Muscle of leg (tissue), 11 donors: Measurements from ENCODE around the gene PLA2G5. TPM values are rescaled to one million over a fixed set of nuclear protein-coding genes. Genes with fewer than 3 reads are reported as not detected.

ENCODE experiments used
- DNase-seq: peaks from one replicate; pipeline ENCODE4 v3.0.0; 2013
- H3K27ac ChIP-seq: one replicate; pipeline ENCODE4 v1.5.1; 2013; ENCODE audit warnings: mild to moderate bottlenecking, low read length, control low read depth
- H3K27me3 ChIP-seq: one replicate; pipeline ENCODE4 v1.6.1; 2013; ENCODE audit warnings: low read length; ENCODE audit not compliant: control insufficient read depth, insufficient read depth
- H3K36me3 ChIP-seq: one replicate; pipeline ENCODE4 v1.6.1; 2013; ENCODE audit warnings: low read length; ENCODE audit not compliant: control insufficient read depth, insufficient read depth
- H3K4me1 ChIP-seq: one replicate; pipeline ENCODE4 v1.6.1; 2013; ENCODE audit warnings: low read length; ENCODE audit not compliant: control insufficient read depth, insufficient read depth
- H3K4me3 ChIP-seq: one replicate; pipeline ENCODE4 v1.5.1; 2013; ENCODE audit warnings: low read length, control low read depth
- H3K9me3 ChIP-seq: replicated peaks from 2 replicates; pipeline ENCODE4 v1.6.1; 2013; ENCODE audit warnings: low read depth, low read length; ENCODE audit not compliant: control insufficient read depth
- WGBS: methylation state at CpG from one replicate; pipeline ENCODE4 v1.1.5; 2013; ENCODE audit warnings: missing lambda C conversion rate; ENCODE audit not compliant: insufficient coverage; 5-methylcytosine and 5-hydroxymethylcytosine counted together
- polyA plus RNA-seq, 8 donors: library from polyadenylated mRNA; unstranded; fragments of 120-200 nt; gene quantifications; one replicate each; pipeline versions ENCODE4 v1.2.1 to v1.2.3, GENCODE V29; 2013; ENCODE audit warnings: inconsistent platforms in 1 of 8, low replicate concordance in 1 of 8; ENCODE audit not compliant: insufficient read length in 8 of 8, insufficient read depth in 1 of 8
- total RNA-seq: library from RNA; stranded (reverse); fragments of 120-200 nt; gene quantifications from one replicate; pipeline ENCODE4 v1.2.4, GENCODE V29; 2013

PLA2G5 gene
- total and polyA plus RNA-seq, 9 donors = 0.10 to 0.28 (median 0.26) TPM; not detected in 4

DNA sequence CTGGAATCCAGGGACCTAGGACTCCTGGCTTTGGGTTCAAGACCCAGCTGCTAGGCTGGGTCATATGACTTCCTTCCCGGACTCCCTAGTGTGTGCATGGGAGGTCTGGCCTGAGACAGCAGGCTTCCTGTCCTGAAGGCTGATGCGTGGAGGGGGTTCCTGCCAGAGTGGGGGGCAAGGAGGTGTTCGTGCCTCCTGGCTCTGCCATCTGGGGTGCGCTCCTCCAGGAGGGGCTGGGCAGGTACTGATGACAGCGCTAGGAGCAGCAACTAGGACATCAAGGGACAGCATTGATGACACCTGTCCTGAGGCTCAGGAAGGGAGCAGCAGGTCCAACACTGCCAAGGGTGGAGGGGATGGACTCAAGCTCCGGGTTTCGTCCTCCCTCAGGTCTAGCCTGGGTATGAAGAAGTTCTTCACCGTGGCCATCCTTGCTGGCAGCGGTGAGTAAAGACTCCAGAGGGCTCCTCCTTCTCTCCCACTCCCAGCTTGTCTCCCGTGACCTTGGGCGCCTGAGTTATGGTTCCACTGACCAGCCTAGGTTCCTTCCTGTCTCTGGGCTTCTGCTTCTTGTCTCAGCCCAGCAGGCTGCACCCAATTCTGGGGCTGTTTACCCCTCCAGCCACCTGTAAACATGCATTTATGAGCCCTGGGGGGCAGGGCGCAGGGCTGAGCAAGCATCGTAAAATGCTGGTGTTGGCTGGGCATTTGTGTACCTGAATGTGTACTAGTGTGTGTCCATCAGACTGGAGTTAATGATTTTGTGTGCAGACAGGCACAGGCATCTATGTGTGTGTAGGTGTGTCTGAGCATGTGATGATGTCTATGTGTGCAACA lies 70.0 kb downstream of the PLA2G5 start:
- 71% methylated on average over 13 of the region's 13 CpGs for WGBS
- Histone ChIP-seq H3K9me3 (no peaks in the 10 kb centered on the region), H3K36me3 (no peaks in the 10 kb centered on the region), H3K27ac (no peak overlapping the region), H3K27me3 (peaks cover 2% of the 10 kb centered on the region), H3K4me3 (no peak overlapping the region), H3K4me1 (no peaks in the 10 kb centered on the region)
- DNase-seq = no peak

DNA sequence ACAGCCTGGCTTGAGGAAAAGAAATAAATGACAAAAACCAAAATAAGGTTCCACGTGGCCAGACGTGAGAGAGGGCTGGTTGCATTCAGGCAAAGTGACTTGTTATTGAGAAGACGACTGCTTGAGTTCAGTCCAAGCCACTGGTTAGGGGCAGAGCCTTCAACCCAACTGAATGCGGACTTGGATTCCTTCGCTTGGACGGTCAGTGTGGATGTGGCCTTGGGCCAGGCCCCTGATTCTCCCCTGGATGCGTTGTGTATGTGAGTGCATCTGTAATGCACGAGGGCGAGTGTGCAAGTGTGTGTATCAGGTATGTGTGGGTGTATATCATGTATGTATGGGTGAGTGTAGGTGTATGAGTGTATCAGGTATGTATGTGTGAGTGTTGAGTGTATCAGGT lies 71.0 kb downstream of the PLA2G5 start:
- H3K4me1 ChIP-seq = no peaks in the 10 kb centered on the region
- peaks cover 2% of the 10 kb centered on the region for H3K27me3 ChIP-seq
- no peak for DNase-seq
- H3K36me3 ChIP-seq = no peaks in the 10 kb centered on the region
- H3K9me3 ChIP-seq = no peaks in the 10 kb centered on the region
- H3K27ac ChIP-seq = no peak overlapping the region
- 75% methylated on average over 9 of the region's 9 CpGs for WGBS
- no peak overlapping the region for H3K4me3 ChIP-seq

- no peaks in the 10 kb centered on the region for H3K9me3 ChIP-seq
- 92% methylated on average over 4 of the region's 7 CpGs for WGBS
- no peak for DNase-seq
- no peaks in the 10 kb centered on the region for H3K36me3 ChIP-seq
- no peaks in the 10 kb centered on the region for H3K4me1 ChIP-seq
- no peak overlapping the region for H3K27ac ChIP-seq
- H3K4me3 ChIP-seq = no peak overlapping the region
- H3K27me3 ChIP-seq = peaks cover 2% of the 10 kb centered on the region
Observed at GRCh38 chr1:20141466-20141865, 71.5 kb downstream of the PLA2G5 start.

Other genes starting within 250 kb of the PLA2G5 start
- gene OTUD3, start 187.8 kb upstream of the PLA2G5 start, total RNA-seq = 6.8 TPM
- gene OTUD3, start 187.8 kb upstream of the PLA2G5 start, polyA plus RNA-seq = 1 to 10 TPM; 5.1 to 9.3 (median 6.4) TPM
- gene PLA2G2E, start 146.6 kb upstream of the PLA2G5 start, total RNA-seq = not detected
- gene PLA2G2E, start 146.6 kb upstream of the PLA2G5 start, polyA plus RNA-seq = not detected
- gene PLA2G2A, start 90.6 kb upstream of the PLA2G5 start, total RNA-seq = 0.35 TPM
- gene PLA2G2A, start 90.6 kb upstream of the PLA2G5 start, polyA plus RNA-seq = 1 to 10 TPM in 6 of 8 donors, under 1 TPM in 2; 0.54 to 2.4 (median 1.7) TPM
- not detected for gene PLA2G2D, start 49.3 kb downstream of the PLA2G5 start, total RNA-seq
- gene PLA2G2D, start 49.3 kb downstream of the PLA2G5 start, polyA plus RNA-seq = under 1 TPM in 1 of 8 donors, not detected in 7; 0.05 TPM
- not detected for gene PLA2G2F, start 69.1 kb downstream of the PLA2G5 start, total RNA-seq
- gene PLA2G2F, start 69.1 kb downstream of the PLA2G5 start, polyA plus RNA-seq = not detected
- 0.22 TPM for gene UBXN10, start 115.9 kb downstream of the PLA2G5 start, total RNA-seq
- under 1 TPM; 0.24 to 0.52 (median 0.31) TPM for gene UBXN10, start 115.9 kb downstream of the PLA2G5 start, polyA plus RNA-seq
- not detected for gene PLA2G2C, start 116.3 kb downstream of the PLA2G5 start, total RNA-seq
- under 1 TPM in 3 of 8 donors, not detected in 5; 0.04 TPM for gene PLA2G2C, start 116.3 kb downstream of the PLA2G5 start, polyA plus RNA-seq
- gene VWA5B1, start 220.7 kb downstream of the PLA2G5 start, total RNA-seq = 0.04 TPM
- gene VWA5B1, start 220.7 kb downstream of the PLA2G5 start, polyA plus RNA-seq = under 1 TPM; 0.16 to 0.65 (median 0.27) TPM